Caco-2 (cell line): ENCODE results near the gene RABGEF1. TPM values are rescaled to one million over a fixed set of nuclear protein-coding genes. Genes with fewer than 3 reads are reported as not detected.

ENCODE experiments used
- BruUV-seq: library from RNA; stranded (reverse); fragments of 400-500 nt; replicated peaks from 2 replicates; lab custom pipeline; 2021; lab: Mats Ljungman, UMichigan
- CTCF ChIA-PET: fragments of 300-600 bp; sonication (Branson Sonifier 250); formaldehyde crosslinking; loops from one replicate; lab custom pipeline; 2022; ENCODE audit warnings: antibody characterized with exemption; lab: Charles Lee
- POLR2A ChIA-PET: fragments of 300-600 bp; sonication (Branson Sonifier 250); formaldehyde crosslinking; loops from one replicate; lab custom pipeline; 2022; ENCODE audit warnings: antibody characterized with exemption; lab: Charles Lee
- DNase-seq, 2 experiments: peaks; one replicate each; pipeline versions ENCODE4 v3.0.0 to v3.0.0-alpha.2; 2020 to 2022
- H3K27me3 ChIP-seq: replicated peaks from 2 replicates; pipeline ENCODE4 v1.6.0; 2011; ENCODE audit warnings: low read length; ENCODE audit not compliant: control insufficient read depth, insufficient read depth
- H3K36me3 ChIP-seq: 2 replicates; pipeline ENCODE4 v1.5.1; 2011; ENCODE audit warnings: low read length; ENCODE audit not compliant: control insufficient read depth, insufficient read depth
- H3K4me1 ChIP-seq: fragments of 250-450 bp; sonication (Bioruptor Pico); 2 replicates; pipeline ENCODE4 v1.5.1; 2020; ENCODE audit warnings: mild to moderate bottlenecking
- H3K4me3 ChIP-seq: 2 replicates; pipeline ENCODE4 v1.5.1; 2011; ENCODE audit warnings: low read depth, mild to moderate bottlenecking, control low read depth, low read length
- H3K9me3 ChIP-seq: fragments of 250-450 bp; sonication (Bioruptor Pico); 2 replicates; pipeline ENCODE4 v1.5.1; 2020; ENCODE audit warnings: mild to moderate bottlenecking, moderate library complexity
- H3K27ac Mint-ChIP-seq: one replicate; pipeline ENCODE4 v1.8.0; 2022; ENCODE audit warnings: mixed read lengths; ENCODE audit not compliant: unreplicated experiment
- H3K27me3 Mint-ChIP-seq: one replicate; pipeline ENCODE4 v1.8.0; 2022; ENCODE audit warnings: mixed read lengths; ENCODE audit not compliant: insufficient read depth, unreplicated experiment
- H3K36me3 Mint-ChIP-seq: one replicate; pipeline ENCODE4 v1.8.0; 2022; ENCODE audit warnings: mild to moderate bottlenecking, mixed read lengths; ENCODE audit not compliant: insufficient read depth, unreplicated experiment
- H3K4me1 Mint-ChIP-seq: one replicate; pipeline ENCODE4 v1.8.0; 2022; ENCODE audit warnings: low read depth, mixed read lengths; ENCODE audit not compliant: unreplicated experiment
- H3K4me3 Mint-ChIP-seq: one replicate; pipeline ENCODE4 v1.8.0; 2022; ENCODE audit warnings: mild to moderate bottlenecking, moderate library complexity, mixed read lengths; ENCODE audit not compliant: unreplicated experiment
- H3K9me3 Mint-ChIP-seq: one replicate; pipeline ENCODE4 v1.8.0; 2022; ENCODE audit warnings: mixed read lengths; ENCODE audit not compliant: unreplicated experiment
- intact Hi-C: fragments of 100-400 bp; cut with micrococcal nuclease; formaldehyde crosslinking; loops from one replicate; pipeline ENCODE4 v1.10.0; 2022; ENCODE audit not compliant: unreplicated experiment
- total RNA-seq: library from RNA; stranded (reverse); gene quantifications from 2 replicates; pipeline ENCODE4 v1.2.3, GENCODE V29; 2022
- TF ChIP-seq, protein P1 (sequence below), 2 experiments: fragments of 200-600 bp in 1 of 2; IDR thresholded peaks; 1 replicate in 1 of 2; 2 replicates in 1 of 2; pipeline versions ENCODE4 v1.5.1 to v1.8.0; 2011 to 2022; ENCODE audit warnings: antibody characterized with exemption in 1 of 2, control low read depth in 1 of 2, inconsistent platforms in 1 of 2, low read depth in 1 of 2, low read length in 1 of 2, mild to moderate bottlenecking in 1 of 2, moderate library complexity in 1 of 2; ENCODE audit not compliant: insufficient read depth in 1 of 2, severe bottlenecking in 1 of 2, unreplicated experiment in 1 of 2

RABGEF1 gene
- total RNA-seq, 1 experiment from 2014 or later, result 20.3 TPM

DNA sequence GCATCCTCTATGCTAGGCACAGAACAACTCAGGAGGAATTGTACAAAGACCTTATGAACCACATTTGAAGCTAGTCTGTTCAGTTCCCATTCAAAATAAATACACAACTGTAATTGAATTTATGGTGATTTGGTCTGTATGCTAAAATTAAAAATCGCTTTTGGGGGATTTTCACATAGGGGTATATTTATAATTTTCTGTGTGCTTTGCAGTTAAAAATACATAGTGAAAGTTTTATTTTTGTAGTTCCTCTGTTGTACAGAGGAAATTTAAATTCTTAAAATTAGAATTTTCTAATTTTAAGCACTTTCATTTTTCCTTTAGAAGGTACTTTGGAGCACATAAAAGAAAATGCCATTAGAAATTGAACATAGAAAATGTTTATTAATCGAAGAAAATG is 6.9 kb downstream of the RABGEF1 start:
- Mint-ChIP-seq H3K4me1 (peaks cover 1% of the 10 kb centered on the region), H3K9me3 (no peaks in the 10 kb centered on the region), H3K27ac (no peak overlapping the region), H3K27me3 (no peaks in the 10 kb centered on the region), H3K4me3 (no peak overlapping the region), H3K36me3 (peaks cover 15% of the 10 kb centered on the region)
- Histone ChIP-seq H3K36me3 (no peaks in the 10 kb centered on the region; the same call in 1 of the 2 replicates), H3K4me1 (peaks cover 6% of the 10 kb centered on the region), H3K4me3 (no peak overlapping the region), H3K9me3 (no peaks in the 10 kb centered on the region), H3K27me3 (no peaks in the 10 kb centered on the region)
- TF ChIP-seq, protein P1, sequence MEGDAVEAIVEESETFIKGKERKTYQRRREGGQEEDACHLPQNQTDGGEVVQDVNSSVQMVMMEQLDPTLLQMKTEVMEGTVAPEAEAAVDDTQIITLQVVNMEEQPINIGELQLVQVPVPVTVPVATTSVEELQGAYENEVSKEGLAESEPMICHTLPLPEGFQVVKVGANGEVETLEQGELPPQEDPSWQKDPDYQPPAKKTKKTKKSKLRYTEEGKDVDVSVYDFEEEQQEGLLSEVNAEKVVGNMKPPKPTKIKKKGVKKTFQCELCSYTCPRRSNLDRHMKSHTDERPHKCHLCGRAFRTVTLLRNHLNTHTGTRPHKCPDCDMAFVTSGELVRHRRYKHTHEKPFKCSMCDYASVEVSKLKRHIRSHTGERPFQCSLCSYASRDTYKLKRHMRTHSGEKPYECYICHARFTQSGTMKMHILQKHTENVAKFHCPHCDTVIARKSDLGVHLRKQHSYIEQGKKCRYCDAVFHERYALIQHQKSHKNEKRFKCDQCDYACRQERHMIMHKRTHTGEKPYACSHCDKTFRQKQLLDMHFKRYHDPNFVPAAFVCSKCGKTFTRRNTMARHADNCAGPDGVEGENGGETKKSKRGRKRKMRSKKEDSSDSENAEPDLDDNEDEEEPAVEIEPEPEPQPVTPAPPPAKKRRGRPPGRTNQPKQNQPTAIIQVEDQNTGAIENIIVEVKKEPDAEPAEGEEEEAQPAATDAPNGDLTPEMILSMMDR (IDR thresholded peaks at IDR 0.05; ENCODE audit: insufficient read depth in 1 of 2, low read depth in 1 of 2, low read length in 1 of 2, severe bottlenecking in 1 of 2, unreplicated experiment in 1 of 2), result no peak
- POLR2A ChIA-PET, result no interaction called here
- intact Hi-C loops, result no loop called here
- TSS peak; percentile 1 for BruUV-seq
- no peak for DNase-seq
- CTCF ChIA-PET, result no interaction called here

DNA sequence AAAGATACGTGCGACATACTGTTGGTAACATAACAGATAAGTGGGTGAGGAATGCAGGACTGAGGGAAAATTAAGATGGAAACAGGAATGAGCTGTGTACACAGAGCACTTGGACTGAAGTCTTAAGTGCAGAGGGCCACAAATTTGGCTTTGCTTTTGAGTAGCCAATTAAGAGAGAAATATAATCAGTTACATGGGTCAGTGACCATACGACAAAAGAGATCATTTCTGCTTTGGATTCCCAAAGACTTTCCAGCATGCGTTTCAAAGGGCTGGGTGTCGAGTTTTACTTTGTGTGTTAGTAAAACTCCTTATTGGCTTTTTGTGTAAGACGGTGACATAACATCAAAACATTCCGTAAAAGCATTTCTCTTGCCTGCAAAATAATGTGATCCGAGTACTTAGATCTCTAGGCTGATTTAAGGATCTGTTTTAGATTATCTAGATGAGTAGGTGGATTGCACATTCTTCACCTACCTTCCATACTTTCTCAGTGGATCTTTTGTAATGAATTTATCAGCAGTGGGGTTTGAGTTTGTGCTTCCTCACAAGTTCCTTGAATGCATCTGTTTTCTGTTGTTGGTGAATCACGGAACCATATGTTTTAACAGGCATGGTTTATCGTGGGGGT is 7.5 kb downstream of the RABGEF1 start:
- intact Hi-C loops, result no loop called here
- POLR2A ChIA-PET, result no interaction called here
- Mint-ChIP-seq H3K4me3 (no peak overlapping the region), H3K27me3 (no peaks in the 10 kb centered on the region), H3K27ac (no peak overlapping the region), H3K9me3 (no peaks in the 10 kb centered on the region), H3K4me1 (no peaks in the 10 kb centered on the region), H3K36me3 (peaks cover 9% of the 10 kb centered on the region)
- Histone ChIP-seq H3K27me3 (no peaks in the 10 kb centered on the region), H3K9me3 (no peaks in the 10 kb centered on the region), H3K4me3 (no peak overlapping the region), H3K36me3 (no peaks in the 10 kb centered on the region), H3K4me1 (peaks cover 5% of the 10 kb centered on the region; the same call in 1 of the 2 replicates)
- CTCF ChIA-PET, result no interaction called here
- no TSS peak for BruUV-seq
- no peak for DNase-seq
- TF ChIP-seq, protein P1 (IDR thresholded peaks at IDR 0.05; ENCODE audit: insufficient read depth in 1 of 2, low read depth in 1 of 2, low read length in 1 of 2, severe bottlenecking in 1 of 2, unreplicated experiment in 1 of 2), result no peak

DNA sequence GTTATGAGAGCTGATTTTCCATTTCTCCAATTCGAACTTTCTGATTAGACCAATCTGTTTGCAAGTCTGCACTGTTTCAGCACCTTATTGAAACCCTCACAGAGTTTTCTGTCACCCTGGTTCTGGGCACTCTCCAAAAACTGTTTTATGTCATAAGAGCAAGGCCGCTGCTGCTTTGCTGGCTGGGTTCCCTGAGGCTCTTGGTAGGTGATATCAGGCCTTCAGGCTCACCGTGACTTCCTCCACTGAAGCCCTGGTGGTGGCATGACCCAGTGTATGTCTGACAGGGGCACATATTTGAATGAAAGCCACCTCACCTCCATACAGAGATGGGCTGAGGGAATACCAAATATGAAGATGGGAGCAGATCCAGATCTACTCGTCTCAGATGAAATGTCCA is 8.3 kb downstream of the RABGEF1 start:
- no peaks in the 10 kb centered on the region for H3K27me3 Mint-ChIP-seq
- H3K9me3 Mint-ChIP-seq, result no peaks in the 10 kb centered on the region
- TF ChIP-seq, protein P1 (IDR thresholded peaks at IDR 0.05; ENCODE audit: insufficient read depth in 1 of 2, low read depth in 1 of 2, low read length in 1 of 2, severe bottlenecking in 1 of 2, unreplicated experiment in 1 of 2), result no peak
- Histone ChIP-seq H3K27me3 (no peaks in the 10 kb centered on the region), H3K4me1 (peaks cover 5% of the 10 kb centered on the region; the same call in 1 of the 2 replicates), H3K36me3 (no peaks in the 10 kb centered on the region), H3K9me3 (no peaks in the 10 kb centered on the region), H3K4me3 (no peak overlapping the region)
- intact Hi-C loops, result no loop called here
- no peak overlapping the region for H3K27ac Mint-ChIP-seq
- no peak for DNase-seq
- peaks cover 9% of the 10 kb centered on the region for H3K36me3 Mint-ChIP-seq
- ChIA-PET CTCF (no interaction called here), POLR2A (no interaction called here)
- no peak overlapping the region for H3K4me3 Mint-ChIP-seq
- BruUV-seq, result no TSS peak
- H3K4me1 Mint-ChIP-seq, result no peaks in the 10 kb centered on the region
